Mammary epithelial cell (primary cell): Measurements from ENCODE around the gene POLDIP2.

Experiments
- EZH2 ChIP-seq: IDR thresholded peaks from 2 replicates; pipeline ENCODE4 v1.6.1; 2012; ENCODE audit warnings: low read length, inconsistent platforms, borderline replicate concordance
- TF ChIP-seq, protein P1 (sequence below), 2 donors: IDR thresholded peaks in 1 of 2; conservative IDR thresholded peaks in 1 of 2; 2 replicates each; pipeline ENCODE4 v1.5.1; 2011 to 2012; ENCODE audit warnings: inconsistent platforms in 2 of 2, low read length in 2 of 2, mild to moderate bottlenecking in 2 of 2, control low read depth in 1 of 2, low read depth in 1 of 2; ENCODE audit not compliant: insufficient read depth in 1 of 2; ENCODE audit errors: extremely low read depth in 1 of 2

- TF ChIP-seq, protein P1, sequence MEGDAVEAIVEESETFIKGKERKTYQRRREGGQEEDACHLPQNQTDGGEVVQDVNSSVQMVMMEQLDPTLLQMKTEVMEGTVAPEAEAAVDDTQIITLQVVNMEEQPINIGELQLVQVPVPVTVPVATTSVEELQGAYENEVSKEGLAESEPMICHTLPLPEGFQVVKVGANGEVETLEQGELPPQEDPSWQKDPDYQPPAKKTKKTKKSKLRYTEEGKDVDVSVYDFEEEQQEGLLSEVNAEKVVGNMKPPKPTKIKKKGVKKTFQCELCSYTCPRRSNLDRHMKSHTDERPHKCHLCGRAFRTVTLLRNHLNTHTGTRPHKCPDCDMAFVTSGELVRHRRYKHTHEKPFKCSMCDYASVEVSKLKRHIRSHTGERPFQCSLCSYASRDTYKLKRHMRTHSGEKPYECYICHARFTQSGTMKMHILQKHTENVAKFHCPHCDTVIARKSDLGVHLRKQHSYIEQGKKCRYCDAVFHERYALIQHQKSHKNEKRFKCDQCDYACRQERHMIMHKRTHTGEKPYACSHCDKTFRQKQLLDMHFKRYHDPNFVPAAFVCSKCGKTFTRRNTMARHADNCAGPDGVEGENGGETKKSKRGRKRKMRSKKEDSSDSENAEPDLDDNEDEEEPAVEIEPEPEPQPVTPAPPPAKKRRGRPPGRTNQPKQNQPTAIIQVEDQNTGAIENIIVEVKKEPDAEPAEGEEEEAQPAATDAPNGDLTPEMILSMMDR (conservative IDR thresholded peaks at IDR 0.05 in 1 of 2, IDR thresholded peaks at IDR 0.05 in 1 of 2; ENCODE audit: extremely low read depth in 1 of 2, insufficient read depth in 1 of 2, low read depth in 1 of 2, low read length in 2 of 2) = no peak
- no peak for TF ChIP-seq EZH2
These were observed 39.9 kb upstream of the POLDIP2 start for GRCh38 chr17:28397275-28397674.
